Skeletal muscle satellite cell (primary cell): ENCODE data around the gene PTGIS.

Experiments used
- H3K27me3 ChIP-seq: 2 replicates; pipeline ENCODE4 v1.7.0; 2013; ENCODE audit warnings: low read length; ENCODE audit not compliant: control insufficient read depth, insufficient read depth
- H3K36me3 ChIP-seq: 2 replicates; pipeline ENCODE4 v1.7.0; 2013; ENCODE audit warnings: mild to moderate bottlenecking, control low read depth, low read length; ENCODE audit not compliant: insufficient read depth
- H3K4me1 ChIP-seq: 2 replicates; pipeline ENCODE4 v1.7.0; 2013; ENCODE audit warnings: low read length; ENCODE audit not compliant: control insufficient read depth, insufficient read depth
- H3K4me2 ChIP-seq: 2 replicates; pipeline ENCODE4 v1.7.0; 2013; ENCODE audit warnings: mild to moderate bottlenecking, low read length
- H3K4me3 ChIP-seq: 2 replicates; pipeline ENCODE4 v1.7.0; 2013; ENCODE audit warnings: low read length
- H3K9ac ChIP-seq: 2 replicates; pipeline ENCODE4 v1.7.0; 2013; ENCODE audit warnings: mild to moderate bottlenecking, low read depth, low read length, moderate library complexity
- H3K9me3 ChIP-seq: replicated peaks from 2 replicates; pipeline ENCODE4 v1.7.0; 2013; ENCODE audit warnings: mild to moderate bottlenecking, control low read depth, low read length

PTGIS gene

GRCh38 chr20:49608752-49609670 is 41.1 kb upstream of the PTGIS start:
- H3K9me3 ChIP-seq = no peaks in the 10 kb centered on the region
- H3K36me3 ChIP-seq = no peaks in the 10 kb centered on the region
- peaks cover 8% of the 10 kb centered on the region for H3K27me3 ChIP-seq
- no peak overlapping the region for H3K9ac ChIP-seq
- H3K4me1 ChIP-seq = peaks cover 22% of the 10 kb centered on the region
- no peak overlapping the region for H3K4me3 ChIP-seq
- no peak overlapping the region for H3K4me2 ChIP-seq

DNA sequence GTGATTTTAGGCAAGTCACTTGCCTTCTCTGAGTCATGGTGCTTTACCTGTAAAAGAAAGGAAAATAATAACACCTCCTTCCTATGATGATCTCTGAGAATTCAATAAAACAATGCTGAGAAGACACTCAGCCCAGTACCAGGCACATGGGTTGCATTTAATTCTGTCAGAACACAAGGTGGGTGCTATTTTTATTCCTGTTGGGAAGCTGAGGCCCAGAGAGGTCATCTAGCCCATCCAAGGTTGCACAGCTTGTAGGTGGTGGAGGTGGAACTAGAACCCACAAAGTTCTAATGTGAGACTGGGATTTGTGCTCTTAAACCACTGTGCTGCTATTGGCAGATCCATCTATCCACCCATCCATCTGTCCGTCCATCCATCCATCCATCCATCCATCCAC is 39.6 kb upstream of the PTGIS start:
- Histone ChIP-seq H3K4me2 (no peak overlapping the region), H3K36me3 (no peaks in the 10 kb centered on the region), H3K9ac (no peak overlapping the region), H3K4me3 (no peak overlapping the region), H3K27me3 (peaks cover 8% of the 10 kb centered on the region), H3K9me3 (no peaks in the 10 kb centered on the region), H3K4me1 (peaks cover 22% of the 10 kb centered on the region)

GRCh38 chr20:49603209-49603627 is 35.3 kb upstream of the PTGIS start:
- H3K36me3 ChIP-seq = no peaks in the 10 kb centered on the region
- no peak overlapping the region for H3K4me3 ChIP-seq
- no peak overlapping the region for H3K4me2 ChIP-seq
- peaks cover 2% of the 10 kb centered on the region for H3K27me3 ChIP-seq
- no peaks in the 10 kb centered on the region for H3K9me3 ChIP-seq
- peaks cover 19% of the 10 kb centered on the region for H3K4me1 ChIP-seq
- H3K9ac ChIP-seq = no peak overlapping the region

GRCh38 chr20:49602345-49603208 is 34.6 kb upstream of the PTGIS start:
- no peaks in the 10 kb centered on the region for H3K27me3 ChIP-seq
- no peaks in the 10 kb centered on the region for H3K36me3 ChIP-seq
- H3K4me2 ChIP-seq = no peak overlapping the region
- H3K9me3 ChIP-seq = no peaks in the 10 kb centered on the region
- no peak overlapping the region for H3K4me3 ChIP-seq
- peaks cover 19% of the 10 kb centered on the region for H3K4me1 ChIP-seq
- H3K9ac ChIP-seq = no peak overlapping the region

DNA sequence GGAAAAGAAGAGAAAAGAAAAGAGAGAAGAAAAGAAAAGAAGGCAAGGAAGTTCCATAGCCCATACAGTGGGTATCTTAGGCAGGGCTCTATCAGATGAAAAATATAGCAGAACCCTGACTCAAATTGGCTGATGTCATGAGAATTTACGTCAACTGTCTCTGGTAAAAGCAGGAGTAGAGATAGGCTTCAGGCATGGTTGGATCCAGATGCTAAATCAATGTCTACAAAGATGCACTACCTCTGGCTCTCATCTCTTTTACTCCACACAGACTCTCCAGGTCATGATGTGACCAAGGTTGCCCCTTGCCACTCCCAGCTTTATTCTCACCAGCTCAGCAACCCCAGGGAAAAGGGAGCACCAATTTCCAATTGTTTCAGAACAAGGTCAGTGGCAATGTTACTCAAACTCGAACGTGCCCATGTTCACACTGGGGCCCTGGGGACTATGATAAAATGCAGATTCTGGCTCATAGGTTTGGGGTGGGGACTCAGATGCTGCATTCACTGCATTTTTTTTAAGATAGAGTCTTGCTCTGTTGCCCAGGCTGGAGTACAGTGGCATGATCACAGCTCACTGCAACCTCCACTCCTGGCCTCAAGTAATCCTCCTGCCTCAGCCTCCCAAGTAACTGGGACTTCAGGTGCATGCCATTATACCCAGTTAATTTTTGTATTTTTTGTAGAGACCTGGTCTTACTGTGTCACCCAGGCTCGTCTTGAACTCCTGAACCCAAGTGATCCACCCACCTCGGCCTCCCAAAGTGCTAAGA is 33.4 kb upstream of the PTGIS start:
- H3K36me3 ChIP-seq = no peaks in the 10 kb centered on the region
- H3K27me3 ChIP-seq = no peaks in the 10 kb centered on the region
- H3K9me3 ChIP-seq = no peaks in the 10 kb centered on the region
- no peak overlapping the region for H3K4me2 ChIP-seq
- H3K4me1 ChIP-seq = peaks cover 22% of the 10 kb centered on the region
- no peak overlapping the region for H3K9ac ChIP-seq
- no peak overlapping the region for H3K4me3 ChIP-seq

DNA sequence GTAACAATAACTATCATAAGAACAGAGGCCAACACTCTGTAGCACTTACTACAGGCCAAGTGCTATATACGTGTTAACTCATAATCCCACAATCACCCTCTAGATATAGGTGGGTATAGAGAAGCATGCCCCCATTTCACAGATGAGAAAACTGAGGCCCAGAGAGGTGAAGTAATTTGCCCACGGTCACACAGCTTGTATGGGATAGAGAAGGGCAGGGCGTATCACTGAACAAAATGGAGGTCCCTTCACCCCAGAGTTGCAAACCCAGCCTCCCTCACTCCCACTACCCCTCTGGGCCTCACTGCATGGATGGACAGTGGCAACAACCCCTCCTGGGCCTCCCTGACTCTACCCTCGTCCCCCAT is 31.8 kb upstream of the PTGIS start:
- Histone ChIP-seq H3K4me2 (no peak overlapping the region), H3K27me3 (no peaks in the 10 kb centered on the region), H3K4me3 (no peak overlapping the region), H3K9ac (no peak overlapping the region), H3K36me3 (no peaks in the 10 kb centered on the region), H3K4me1 (peaks cover 24% of the 10 kb centered on the region), H3K9me3 (no peaks in the 10 kb centered on the region)

DNA sequence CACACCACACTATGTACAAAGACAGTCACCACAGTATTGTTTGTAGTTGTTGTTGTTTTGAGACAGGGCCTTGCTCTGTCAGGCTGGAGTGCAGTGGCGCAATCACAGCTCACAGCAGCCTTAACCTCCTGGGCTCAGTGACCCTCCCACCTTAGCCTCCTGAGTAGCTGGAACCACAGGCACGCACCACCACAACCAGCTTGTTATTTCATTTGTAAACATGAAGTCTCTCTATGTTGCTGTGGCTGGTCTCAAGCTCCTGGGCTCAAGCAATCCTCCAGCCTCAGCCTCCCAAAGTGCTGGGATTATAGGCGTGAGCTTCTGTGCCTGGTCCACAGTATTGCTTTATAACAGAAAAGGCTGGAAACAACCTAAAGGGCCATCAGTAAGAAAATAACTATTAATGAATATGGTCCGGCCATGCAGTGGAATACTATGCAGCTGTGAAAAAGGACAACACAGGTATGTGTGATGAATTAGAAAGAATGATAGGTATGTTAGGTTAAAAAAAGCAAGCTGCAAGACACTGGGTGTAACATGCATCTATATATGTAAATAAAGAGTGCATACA is 30.0 kb upstream of the PTGIS start:
- H3K4me1 ChIP-seq = peaks cover 31% of the 10 kb centered on the region
- no peak overlapping the region for H3K4me2 ChIP-seq
- no peaks in the 10 kb centered on the region for H3K9me3 ChIP-seq
- H3K9ac ChIP-seq = no peak overlapping the region
- no peaks in the 10 kb centered on the region for H3K27me3 ChIP-seq
- H3K4me3 ChIP-seq = no peak overlapping the region
- no peaks in the 10 kb centered on the region for H3K36me3 ChIP-seq

DNA sequence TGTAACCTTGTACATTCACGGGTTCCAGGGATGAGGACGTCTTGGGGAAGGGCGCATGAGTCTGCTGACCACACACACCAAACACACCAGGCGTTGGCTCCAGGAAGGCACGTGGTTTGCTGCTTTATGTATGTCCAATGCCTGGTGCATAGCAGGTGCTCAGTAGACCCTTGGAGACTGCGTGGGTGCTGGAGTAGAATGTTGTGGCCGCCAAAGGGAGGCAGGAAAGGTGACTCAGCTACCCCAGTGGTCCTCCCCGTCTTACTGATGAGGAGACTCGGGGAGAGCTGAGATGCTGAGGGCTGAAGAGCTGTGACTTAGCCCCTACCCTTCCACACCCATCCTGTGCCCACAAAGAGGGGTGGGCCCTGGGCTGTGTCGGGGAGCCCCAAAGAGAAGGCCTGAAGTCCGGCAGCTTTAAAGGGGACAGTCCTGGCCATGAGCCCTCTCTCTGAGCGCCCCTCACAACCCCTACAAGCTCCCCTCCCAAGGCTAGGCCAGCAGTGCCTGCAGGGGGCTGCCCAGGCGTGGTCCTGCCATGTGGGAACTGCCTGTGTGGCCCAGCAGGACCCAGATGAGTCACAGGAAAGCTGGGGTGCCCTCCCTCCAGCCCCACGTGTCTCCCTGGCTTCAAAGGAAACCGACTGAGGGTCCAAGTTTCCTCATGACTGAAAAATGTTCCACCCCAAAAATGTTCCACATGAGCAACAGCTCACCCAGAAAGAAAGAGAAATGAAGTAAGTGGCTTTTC is 28.0 kb upstream of the PTGIS start:
- H3K27me3 ChIP-seq = peaks cover 3% of the 10 kb centered on the region
- peaks cover 31% of the 10 kb centered on the region for H3K4me1 ChIP-seq
- H3K4me3 ChIP-seq = no peak overlapping the region
- peak overlapping the region; percentile 11 for H3K4me2 ChIP-seq
- no peaks in the 10 kb centered on the region for H3K36me3 ChIP-seq
- H3K9me3 ChIP-seq = no peaks in the 10 kb centered on the region
- H3K9ac ChIP-seq = no peak overlapping the region

- Histone ChIP-seq H3K9me3 (no peaks in the 10 kb centered on the region), H3K4me1 (peaks cover 31% of the 10 kb centered on the region), H3K9ac (no peak overlapping the region), H3K4me3 (no peak overlapping the region), H3K4me2 (no peak overlapping the region), H3K27me3 (peaks cover 4% of the 10 kb centered on the region), H3K36me3 (no peaks in the 10 kb centered on the region)
These were observed 27.4 kb upstream of the PTGIS start for GRCh38 chr20:49595346-49595745.

- no peak overlapping the region for H3K4me3 ChIP-seq
These were observed 27.0 kb upstream of the PTGIS start for GRCh38 chr20:49594931-49595315.

More at GRCh38 chr20:49594931-49595315, 27.0 kb upstream of the PTGIS start:
- Histone ChIP-seq H3K27me3 (peaks cover 4% of the 10 kb centered on the region), H3K36me3 (no peaks in the 10 kb centered on the region), H3K4me2 (peak overlapping the region; percentile 16), H3K9ac (no peak overlapping the region), H3K9me3 (no peaks in the 10 kb centered on the region), H3K4me1 (peaks cover 31% of the 10 kb centered on the region)
